ENCODE results near the gene TARS1. TPM values are rescaled to one million over a fixed set of nuclear protein-coding genes. Genes with fewer than 3 reads are reported as not detected.

The TARS1 gene
- total RNA-seq, 1 donor from 2014 or later, result 407 TPM

GRCh38 chr5:33444542-33444941, 3.8 kb downstream of the TARS1 start:
- Histone ChIP-seq H3K36me3 (ENCODE audit: control insufficient read depth, insufficient read depth, low read length) (peaks cover 12% of the 10 kb centered on the region), H3K4me3 (ENCODE audit: low read depth, low read length) (no peak overlapping the region), H3K27me3 (ENCODE audit: control insufficient read depth, insufficient read depth, low read length) (no peaks in the 10 kb centered on the region)
- no peak for FAIRE-seq
- DNase-seq (ENCODE audit: low read depth), result no peak
- no peak for TF ChIP-seq CTCF (IDR thresholded peaks at IDR 0.05; ENCODE audit: insufficient read depth, low read length, severe bottlenecking)

DNA sequence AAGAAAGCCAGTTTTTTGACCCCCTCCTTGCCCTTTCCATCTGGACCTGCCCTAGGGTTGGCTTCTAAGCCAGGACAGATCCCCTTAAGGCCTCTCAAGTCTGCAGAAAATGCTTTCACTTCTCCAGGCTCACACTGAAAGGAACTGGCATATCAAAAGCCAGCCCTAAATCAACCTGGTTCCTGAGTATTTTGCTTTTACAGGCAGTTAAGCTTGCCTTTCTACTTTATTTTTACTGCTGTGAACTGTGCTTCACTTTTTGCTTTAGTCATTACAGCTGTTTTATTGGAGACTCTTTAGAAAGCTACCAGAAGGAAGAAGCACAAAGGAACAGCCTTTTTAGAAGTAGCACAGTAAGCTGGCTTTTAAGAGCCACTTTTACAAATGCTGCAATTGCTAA, 5.0 kb downstream of the TARS1 start:
- H3K27me3 ChIP-seq (ENCODE audit: control insufficient read depth, insufficient read depth, low read length), result no peaks in the 10 kb centered on the region
- H3K4me3 ChIP-seq (ENCODE audit: low read depth, low read length), result no peak overlapping the region
- no peak for TF ChIP-seq CTCF (IDR thresholded peaks at IDR 0.05; ENCODE audit: insufficient read depth, low read length, severe bottlenecking)
- peaks cover 14% of the 10 kb centered on the region for H3K36me3 ChIP-seq (ENCODE audit: control insufficient read depth, insufficient read depth, low read length)
- no peak for FAIRE-seq
- no peak for DNase-seq (ENCODE audit: low read depth)

DNA sequence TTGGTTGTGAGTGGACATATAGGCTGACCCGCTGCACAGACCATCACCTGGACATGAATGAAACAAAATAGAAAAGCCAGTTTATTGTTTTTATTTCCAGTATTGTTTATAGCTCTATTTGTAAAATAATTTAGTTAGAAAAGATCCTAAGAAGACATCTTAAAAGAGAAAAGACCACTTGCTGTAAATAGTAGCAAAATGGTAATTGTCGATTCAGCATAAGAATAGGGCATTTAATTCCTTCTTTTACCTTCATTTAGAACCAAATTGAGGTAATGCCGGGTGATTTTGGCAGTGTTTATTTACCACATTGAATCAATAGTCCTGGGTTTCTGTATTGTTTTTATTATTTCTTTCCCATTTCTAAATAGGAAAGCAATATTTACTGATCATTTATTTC, 7.4 kb downstream of the TARS1 start:
- no peak for TF ChIP-seq CTCF (IDR thresholded peaks at IDR 0.05; ENCODE audit: insufficient read depth, low read length, severe bottlenecking)
- Histone ChIP-seq H3K27me3 (ENCODE audit: control insufficient read depth, insufficient read depth, low read length) (no peaks in the 10 kb centered on the region), H3K36me3 (ENCODE audit: control insufficient read depth, insufficient read depth, low read length) (peaks cover 16% of the 10 kb centered on the region), H3K4me3 (ENCODE audit: low read depth, low read length) (no peak overlapping the region)
- DNase-seq (ENCODE audit: low read depth), result no peak
- no peak for FAIRE-seq

- H3K4me3 ChIP-seq (ENCODE audit: low read depth, low read length), result no peak overlapping the region
- FAIRE-seq (no peak), DNase-seq (ENCODE audit: low read depth) (no peak)
- H3K36me3 ChIP-seq (ENCODE audit: control insufficient read depth, insufficient read depth, low read length), result peaks cover 31% of the 10 kb centered on the region
- no peak for TF ChIP-seq CTCF (IDR thresholded peaks at IDR 0.05; ENCODE audit: insufficient read depth, low read length, severe bottlenecking)
- H3K27me3 ChIP-seq (ENCODE audit: control insufficient read depth, insufficient read depth, low read length), result no peaks in the 10 kb centered on the region
These were observed 16.4 kb downstream of the TARS1 start for GRCh38 chr5:33457126-33457525.

GRCh38 chr5:33457817-33458216, 17.1 kb downstream of the TARS1 start:
- Histone ChIP-seq H3K4me3 (ENCODE audit: low read depth, low read length) (no peak overlapping the region), H3K36me3 (ENCODE audit: control insufficient read depth, insufficient read depth, low read length) (peaks cover 31% of the 10 kb centered on the region), H3K27me3 (ENCODE audit: control insufficient read depth, insufficient read depth, low read length) (no peaks in the 10 kb centered on the region)
- FAIRE-seq (no peak), DNase-seq (ENCODE audit: low read depth) (no peak)
- TF ChIP-seq CTCF (IDR thresholded peaks at IDR 0.05; ENCODE audit: insufficient read depth, low read length, severe bottlenecking), result no peak

- peaks cover 33% of the 10 kb centered on the region for H3K36me3 ChIP-seq (ENCODE audit: control insufficient read depth, insufficient read depth, low read length)
- peak; percentile 62 for DNase-seq (ENCODE audit: low read depth)
- FAIRE-seq, result no peak
- TF ChIP-seq CTCF (IDR thresholded peaks at IDR 0.05; ENCODE audit: insufficient read depth, low read length, severe bottlenecking), result no peak
- no peaks in the 10 kb centered on the region for H3K27me3 ChIP-seq (ENCODE audit: control insufficient read depth, insufficient read depth, low read length)
- no peak overlapping the region for H3K4me3 ChIP-seq (ENCODE audit: low read depth, low read length)
These were observed 19.4 kb downstream of the TARS1 start for GRCh38 chr5:33460210-33460609.
